Stomach (tissue), 4 donors: ENCODE data around the gene EIF4A3.

Experiments
- POLR2A ChIP-seq, 4 donors: fragments of 450-650 bp; IDR thresholded peaks; one replicate each; pipeline ENCODE4 v1.6.1; 2016; ENCODE audit warnings: antibody characterized with exemption in 4 of 4, control low read depth in 2 of 4, mild to moderate bottlenecking in 1 of 4, moderate library complexity in 1 of 4
- TF ChIP-seq, protein P1 (sequence below), 7 experiments: fragments of 450-650 bp in 4 of 7; fragments of 200-600 bp in 3 of 7; sonication (generic) in 3 of 7; IDR thresholded peaks; one replicate each; pipeline ENCODE4 v1.5.1; 2016 to 2019; ENCODE audit warnings: antibody characterized with exemption in 7 of 7, control low read depth in 2 of 7, mild to moderate bottlenecking in 1 of 7

DNA sequence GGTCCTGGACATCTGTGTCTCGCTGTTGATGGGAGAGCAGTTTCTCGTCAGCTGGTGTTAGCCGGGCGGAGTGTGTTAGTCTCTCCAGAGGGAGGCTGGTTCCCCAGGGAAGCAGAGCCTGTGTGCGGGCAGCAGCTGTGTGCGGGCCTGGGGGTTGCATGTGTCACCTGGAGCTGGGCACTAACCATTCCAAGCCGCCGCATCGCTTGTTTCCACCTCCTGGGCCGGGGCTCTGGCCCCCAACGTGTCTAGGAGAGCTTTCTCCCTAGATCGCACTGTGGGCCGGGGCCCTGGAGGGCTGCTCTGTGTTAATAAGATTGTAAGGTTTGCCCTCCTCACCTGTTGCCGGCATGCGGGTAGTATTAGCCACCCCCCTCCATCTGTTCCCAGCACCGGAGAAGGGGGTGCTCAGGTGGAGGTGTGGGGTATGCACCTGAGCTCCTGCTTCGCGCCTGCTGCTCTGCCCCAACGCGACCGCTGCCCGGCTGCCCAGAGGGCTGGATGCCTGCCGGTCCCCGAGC, 27.6 kb downstream of the EIF4A3 start:
- TF ChIP-seq, protein P1, sequence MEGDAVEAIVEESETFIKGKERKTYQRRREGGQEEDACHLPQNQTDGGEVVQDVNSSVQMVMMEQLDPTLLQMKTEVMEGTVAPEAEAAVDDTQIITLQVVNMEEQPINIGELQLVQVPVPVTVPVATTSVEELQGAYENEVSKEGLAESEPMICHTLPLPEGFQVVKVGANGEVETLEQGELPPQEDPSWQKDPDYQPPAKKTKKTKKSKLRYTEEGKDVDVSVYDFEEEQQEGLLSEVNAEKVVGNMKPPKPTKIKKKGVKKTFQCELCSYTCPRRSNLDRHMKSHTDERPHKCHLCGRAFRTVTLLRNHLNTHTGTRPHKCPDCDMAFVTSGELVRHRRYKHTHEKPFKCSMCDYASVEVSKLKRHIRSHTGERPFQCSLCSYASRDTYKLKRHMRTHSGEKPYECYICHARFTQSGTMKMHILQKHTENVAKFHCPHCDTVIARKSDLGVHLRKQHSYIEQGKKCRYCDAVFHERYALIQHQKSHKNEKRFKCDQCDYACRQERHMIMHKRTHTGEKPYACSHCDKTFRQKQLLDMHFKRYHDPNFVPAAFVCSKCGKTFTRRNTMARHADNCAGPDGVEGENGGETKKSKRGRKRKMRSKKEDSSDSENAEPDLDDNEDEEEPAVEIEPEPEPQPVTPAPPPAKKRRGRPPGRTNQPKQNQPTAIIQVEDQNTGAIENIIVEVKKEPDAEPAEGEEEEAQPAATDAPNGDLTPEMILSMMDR (IDR thresholded peaks at IDR 0.05), result no peak
- no peak for TF ChIP-seq POLR2A (IDR thresholded peaks at IDR 0.05)
